HG03064 (cell line): ENCODE results near the gene RSRC1.
"Not testable (repeated sequence)": the region's sequence is repeated elsewhere in the genome, so short reads cannot be mapped to it uniquely, and the experiment has no call there.

Experiments used
- ATAC-seq: cut with Tn5 transposase; IDR thresholded peaks from one replicate; pipeline ENCODE4 v1.9.1; 2021; ENCODE audit warnings: low read depth; ENCODE audit not compliant: unreplicated experiment

The RSRC1 gene, protein sequence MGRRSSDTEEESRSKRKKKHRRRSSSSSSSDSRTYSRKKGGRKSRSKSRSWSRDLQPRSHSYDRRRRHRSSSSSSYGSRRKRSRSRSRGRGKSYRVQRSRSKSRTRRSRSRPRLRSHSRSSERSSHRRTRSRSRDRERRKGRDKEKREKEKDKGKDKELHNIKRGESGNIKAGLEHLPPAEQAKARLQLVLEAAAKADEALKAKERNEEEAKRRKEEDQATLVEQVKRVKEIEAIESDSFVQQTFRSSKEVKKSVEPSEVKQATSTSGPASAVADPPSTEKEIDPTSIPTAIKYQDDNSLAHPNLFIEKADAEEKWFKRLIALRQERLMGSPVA

DNA sequence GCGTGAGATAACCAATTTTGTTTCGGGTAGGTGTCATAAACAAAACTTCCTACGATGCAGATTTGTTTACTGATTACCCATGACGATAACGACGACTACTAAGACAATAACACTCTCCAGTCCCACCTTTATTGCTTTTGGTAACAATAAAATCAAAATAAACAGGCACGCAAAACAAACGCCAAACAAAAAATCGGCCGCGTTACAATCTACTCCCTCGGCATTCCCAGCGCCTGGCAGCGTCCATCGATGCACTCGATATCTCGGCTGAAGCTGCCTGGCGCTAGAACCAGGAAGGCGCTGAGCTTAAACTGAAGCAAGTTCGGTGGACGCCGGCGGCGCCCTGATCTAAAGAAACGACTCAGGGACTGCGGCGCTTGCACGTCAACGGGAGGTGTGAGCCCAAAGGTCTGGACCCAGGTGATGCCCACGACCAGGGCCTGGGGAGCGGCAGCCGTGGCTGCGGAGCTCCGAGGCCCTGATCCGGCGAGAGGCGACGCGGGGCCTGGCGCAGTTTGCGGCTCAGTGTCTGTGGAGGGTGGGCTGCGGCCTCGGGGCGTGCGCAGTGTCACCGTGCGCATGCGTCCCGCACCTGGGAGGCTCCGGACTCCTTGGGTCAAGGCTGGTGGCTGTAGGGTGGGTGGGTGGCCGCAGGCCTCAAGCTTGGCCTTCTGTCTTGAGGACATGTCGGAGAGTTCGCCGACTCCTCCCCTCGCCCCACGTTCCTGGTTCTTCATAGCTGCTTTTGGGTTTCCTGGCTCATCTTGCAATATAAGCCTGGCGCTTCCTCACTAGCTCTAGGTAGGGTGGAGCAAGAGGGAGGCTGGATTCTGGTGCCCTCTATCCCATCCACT, at the start of gene RSRC1:
RSRC1 (plus strand) TSS at position 286 of the 854 bp plus-strand sequence. CDS start 12,016 bp downstream, outside the sequence.
- ATAC-seq = peak; percentile 87

DNA sequence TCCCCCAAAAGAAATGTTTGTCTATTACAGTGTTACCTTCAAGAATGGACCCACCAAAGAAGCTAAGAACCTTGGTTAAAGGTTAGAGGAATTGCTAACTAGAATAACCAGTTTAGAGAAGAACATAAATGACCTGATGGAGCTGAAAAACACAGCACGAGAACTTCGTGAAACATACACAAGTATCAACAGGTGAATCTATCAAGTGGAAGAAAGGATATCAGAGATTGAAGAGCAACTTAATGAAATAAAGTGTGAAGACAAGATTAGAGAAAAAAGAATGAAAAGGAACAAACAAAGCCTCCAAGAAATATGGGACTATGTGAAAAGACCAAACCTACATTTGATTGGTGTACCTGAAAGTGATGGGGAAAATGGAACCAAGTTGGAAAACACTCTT, 44.3 kb upstream of the RSRC1 start:
- not testable (repeated sequence) for ATAC-seq

DNA sequence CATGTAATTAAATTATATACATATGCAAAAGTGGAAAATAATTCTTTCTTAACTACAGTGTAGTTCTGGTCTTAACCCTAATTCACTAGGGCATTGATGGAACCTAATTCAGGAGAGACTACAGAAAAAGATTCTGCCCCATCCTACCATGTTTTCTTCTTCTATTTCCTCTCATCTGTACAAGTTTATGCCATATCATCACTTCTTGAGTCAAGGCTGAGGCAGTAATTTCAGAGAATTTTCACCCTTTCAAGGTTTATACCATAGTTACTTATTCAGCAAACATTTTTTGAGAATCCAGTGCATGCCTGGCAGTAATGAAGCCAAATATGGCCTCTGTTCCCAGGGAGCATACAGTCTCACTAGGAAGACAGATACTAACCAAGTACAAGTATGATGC, 37.1 kb upstream of the RSRC1 start:
- no peak for ATAC-seq

DNA sequence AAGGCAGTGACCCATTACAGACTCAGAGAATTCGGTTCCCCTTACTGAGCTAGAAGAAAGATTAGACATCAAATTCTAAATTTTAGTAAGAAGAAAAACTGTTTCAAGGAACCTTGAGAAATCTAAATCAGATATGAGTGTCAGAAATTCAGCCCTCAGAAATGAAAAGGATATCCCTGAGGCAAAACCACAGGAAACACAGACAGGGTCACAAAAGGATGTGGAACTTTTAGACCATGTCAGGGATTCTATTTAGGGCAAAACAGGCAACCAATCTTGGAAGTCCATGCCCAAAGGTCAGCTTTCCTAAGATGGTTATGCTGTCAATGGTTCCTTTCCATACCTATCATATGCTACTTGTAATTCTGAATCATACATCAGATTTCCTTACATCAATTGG, 35.3 kb upstream of the RSRC1 start:
- ATAC-seq = no peak

DNA sequence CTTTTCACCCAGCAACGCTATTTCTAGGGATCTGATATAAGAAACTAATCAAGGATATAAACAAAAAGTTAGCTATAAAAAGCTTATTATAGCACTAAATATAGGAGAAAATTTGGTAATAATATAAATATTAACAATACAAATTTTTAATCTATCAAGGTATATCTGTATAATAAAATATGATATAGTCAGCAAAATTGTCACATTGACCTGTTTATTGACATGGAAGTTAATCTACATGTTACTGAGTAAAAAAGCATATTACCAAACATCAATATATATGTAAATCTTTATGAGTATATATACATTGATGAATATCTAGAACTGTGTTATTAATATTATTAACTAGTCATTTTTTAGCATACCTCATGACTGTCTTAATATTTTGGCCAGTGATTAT, 30.3 kb upstream of the RSRC1 start:
- no peak for ATAC-seq

DNA sequence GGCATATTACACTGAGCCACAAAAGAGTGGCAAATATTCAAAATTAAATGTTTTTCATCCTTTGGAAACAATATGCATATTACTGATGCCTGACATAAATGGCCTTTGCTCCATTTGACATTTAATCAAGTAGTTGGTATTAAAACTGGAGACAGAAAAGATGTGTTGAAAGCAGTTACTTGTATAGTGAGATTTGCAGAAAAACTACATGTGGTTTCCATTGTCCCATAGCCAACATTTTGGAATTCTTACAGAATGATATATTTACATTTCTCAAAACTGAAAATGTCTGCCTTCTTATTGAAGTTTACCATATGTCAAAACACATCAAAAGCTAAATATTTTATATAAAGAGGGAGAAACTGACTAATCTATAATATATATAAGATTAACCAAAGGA, 25.2 kb upstream of the RSRC1 start:
- no peak for ATAC-seq

DNA sequence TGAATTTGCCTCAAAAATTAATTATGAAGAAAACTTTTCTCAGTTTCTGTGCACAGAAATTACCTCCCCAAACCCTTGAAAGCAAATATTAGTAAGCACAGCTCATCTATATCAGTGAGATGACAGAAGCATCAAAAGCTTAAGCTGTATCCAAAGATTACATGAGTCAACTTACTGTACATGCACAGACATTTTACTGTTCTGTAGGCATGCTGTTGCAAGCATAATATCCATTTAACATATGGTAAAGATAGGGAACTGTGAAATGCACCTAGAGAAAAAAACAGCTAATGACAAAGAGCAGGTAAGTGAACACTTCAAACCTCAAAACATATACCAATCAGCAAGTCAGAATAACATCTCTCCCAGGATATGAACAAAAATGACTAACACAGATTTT, 24.5 kb upstream of the RSRC1 start:
- no peak for ATAC-seq

DNA sequence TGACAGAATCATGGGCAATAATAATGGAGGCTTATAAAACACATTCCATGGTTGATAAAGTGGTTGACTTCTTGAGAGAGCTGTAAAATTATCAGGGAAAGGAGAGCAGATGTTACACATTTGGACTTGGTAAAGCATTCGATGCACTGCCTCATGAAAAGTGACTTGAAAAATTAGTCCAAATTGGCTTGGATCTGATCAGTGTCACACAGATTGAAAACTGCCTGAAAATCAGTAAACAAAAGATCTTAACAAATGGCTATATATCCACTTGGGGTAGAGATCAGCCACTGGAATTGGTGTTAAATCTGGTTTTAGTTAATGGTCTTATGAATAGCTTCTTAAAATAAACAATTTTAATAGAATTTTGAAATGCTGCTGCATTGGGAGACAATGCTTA, 24.0 kb upstream of the RSRC1 start:
- ATAC-seq = no peak

DNA sequence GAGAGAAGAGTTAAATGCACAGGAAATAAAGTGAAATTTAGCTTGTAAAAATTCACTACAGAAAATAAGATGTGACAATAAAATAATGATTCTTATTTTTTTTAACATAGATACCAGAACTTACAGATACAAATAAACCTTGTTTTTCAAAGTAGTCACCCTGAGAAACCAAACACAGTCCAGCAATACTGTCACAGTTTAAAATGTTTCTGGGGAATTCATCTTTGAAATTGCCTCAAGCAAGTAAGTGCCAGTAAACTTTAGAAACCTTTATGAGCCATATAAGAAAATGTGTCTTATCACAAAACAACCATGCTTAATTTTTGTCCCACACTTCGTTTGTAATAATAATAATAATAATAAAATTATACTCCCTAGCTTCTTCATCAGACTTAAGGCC, 23.5 kb upstream of the RSRC1 start:
- no peak for ATAC-seq

DNA sequence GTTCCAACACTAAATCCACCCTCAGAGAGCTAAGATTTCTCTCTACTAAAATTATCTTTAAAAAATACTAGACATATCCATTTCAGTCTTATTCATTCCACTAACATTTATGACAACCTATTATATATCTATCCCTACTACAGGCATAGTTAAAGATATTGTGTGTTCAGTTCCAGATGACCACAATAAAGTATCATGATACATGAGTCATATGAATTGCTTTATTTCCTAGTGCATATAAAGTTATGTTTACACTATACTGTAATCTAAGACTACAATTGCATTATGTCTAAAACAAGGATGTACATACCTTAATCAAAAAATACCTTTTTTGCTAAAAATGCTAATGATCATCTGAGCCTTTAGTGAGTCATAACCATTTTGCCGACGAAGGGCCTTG, 23.1 kb upstream of the RSRC1 start:
- ATAC-seq = no peak

DNA sequence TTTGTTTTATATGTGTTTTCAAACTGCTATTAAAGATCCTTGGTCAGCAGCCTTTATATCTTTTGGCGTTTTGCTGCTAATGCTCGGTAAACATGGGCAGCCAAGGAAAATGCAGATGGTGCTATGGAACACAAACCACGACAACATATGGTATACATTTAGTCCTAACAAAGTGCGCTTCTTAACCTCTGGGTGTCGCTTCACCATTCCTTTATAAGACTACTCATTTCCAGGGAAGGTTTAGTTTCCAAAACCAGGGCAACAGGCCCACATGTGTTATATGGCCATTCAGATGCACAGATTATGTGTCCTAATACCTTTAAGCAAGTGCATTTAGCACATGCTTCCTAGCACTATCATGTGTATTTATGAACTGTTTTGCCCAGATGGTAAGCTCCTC, 18.4 kb upstream of the RSRC1 start:
- no peak for ATAC-seq

DNA sequence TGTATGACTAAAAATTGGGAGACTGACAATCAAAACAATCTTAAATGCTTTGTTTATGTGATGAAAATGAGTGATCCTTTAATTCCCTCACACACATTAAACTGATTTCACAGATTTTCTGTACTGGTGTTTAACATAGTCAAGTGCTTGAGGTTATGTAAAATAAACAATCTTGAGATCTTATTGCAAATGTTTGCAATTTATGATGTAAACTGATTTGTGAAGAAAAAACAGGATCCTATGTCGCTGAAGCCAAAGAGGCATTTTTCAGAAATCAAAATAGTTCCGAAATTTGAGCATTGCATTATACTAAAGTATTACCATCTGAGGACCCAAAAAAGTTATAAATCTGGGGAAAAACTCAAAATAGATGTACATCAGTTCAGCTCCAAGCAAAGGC, 16.4 kb upstream of the RSRC1 start:
- no peak for ATAC-seq

DNA sequence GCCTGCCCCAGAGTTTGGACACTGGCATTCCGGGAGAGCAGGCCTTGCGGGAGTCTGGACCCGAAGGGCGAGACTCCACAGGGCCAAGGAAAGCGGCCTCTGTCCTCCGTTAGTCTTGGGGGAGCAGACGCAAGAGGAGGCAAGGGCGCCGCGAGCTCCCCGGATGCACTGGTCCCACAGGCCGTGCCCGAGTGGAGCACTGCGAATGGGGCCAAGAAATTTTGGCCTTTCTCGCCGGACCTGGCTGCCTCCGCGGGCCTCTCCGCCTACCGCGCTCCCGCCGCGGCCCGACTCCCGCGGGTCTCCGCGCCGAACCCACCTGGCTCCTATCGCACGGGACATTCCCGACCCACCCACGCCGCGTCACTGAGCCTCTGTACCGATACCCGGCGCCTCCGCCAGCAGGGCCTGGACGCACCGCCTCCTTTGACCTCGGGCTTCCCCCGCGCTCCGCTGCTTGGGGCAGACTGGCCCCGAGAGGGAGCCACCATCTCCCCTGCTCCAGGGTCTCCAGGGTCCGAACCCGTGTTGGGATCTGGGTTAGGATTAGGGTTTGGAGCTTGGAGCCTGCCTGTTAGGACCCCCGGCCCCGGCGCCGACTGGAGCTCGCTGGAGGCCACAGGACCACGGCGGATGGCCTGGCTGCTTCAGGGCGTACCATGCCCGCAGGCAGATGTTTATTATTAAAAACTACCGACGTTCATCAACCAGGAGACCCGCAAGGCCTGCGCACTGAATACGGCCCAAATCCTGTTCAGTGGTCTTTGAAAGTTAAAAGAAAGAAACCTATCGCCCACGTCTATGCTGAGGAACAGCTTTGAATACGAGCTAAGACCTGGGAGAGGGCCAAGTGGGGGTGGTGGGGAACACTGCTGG, 15.4 kb upstream of the RSRC1 start:
- no peak for ATAC-seq

DNA sequence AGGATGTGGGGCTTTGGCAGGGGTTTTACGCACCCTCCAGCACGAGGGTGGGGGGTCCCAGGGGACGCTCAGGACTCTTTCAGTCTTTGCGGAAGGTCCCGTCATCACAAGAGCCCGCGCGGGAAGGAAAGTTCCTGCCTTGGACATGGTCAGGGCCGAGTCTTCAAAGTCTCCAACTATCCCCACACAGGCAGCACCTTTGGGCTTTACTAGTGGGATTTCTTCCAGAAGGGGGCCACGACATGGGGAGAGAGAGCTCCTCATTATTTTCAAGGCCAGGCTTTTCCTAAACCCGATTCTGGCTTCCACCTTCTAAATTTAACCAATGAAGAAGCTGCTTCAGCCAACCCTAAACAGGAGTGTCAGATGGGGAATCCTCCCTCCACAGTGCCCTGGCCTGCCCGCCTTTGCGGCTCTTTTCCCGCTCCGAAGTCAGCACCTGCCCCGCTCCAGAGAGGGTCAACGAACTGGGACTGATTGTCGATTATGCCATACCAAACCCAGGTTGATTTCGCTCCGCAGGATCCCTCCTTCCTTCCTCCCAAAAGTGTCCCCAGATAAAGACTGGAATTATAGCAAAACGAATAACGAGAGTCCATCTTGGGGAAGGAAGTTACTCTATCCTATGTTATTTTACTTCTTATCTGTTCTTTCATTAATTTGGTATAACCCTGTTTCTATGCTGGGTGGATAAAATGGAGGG, 14.6 kb upstream of the RSRC1 start:
- no peak for ATAC-seq

DNA sequence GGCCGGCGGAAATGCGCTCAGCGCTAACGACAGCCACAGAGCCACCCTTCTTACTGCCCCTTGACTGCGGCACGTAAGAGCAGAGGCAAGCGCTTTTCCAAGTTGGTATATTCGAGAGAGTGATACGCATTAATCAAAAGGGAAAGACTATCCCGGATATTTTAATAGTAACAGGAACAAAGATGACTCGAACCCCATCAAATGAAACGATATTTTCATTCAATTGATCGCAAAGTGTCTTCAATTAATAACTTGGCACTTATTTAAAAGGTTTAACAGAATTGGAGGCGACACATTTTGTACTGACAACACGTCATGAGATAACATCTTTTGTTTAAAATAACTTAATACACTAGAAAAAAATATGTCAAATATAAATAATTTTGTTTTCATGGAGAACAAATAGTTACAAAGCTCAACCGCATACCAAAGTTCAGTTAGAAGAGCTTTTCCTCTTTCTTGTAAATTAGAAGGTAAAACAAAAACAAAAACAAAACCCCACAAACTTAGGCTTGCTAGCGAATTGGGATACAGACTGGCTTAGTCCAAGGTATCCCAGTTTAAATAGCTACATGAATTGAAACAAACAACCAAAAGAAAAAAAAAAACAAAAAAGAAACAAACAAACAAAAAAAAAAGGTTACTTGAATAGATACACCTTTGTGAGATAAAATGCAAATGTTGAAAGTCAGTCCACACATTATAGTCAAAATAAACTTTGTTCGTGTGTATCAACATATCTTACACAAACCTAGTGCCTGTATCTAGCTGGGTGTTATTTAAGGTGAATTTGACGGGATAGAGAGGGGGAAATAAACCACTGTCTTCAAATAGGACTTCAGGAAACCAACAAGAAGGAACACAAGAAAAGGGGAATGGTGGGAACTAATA, 13.8 kb upstream of the RSRC1 start:
- no peak for ATAC-seq

DNA sequence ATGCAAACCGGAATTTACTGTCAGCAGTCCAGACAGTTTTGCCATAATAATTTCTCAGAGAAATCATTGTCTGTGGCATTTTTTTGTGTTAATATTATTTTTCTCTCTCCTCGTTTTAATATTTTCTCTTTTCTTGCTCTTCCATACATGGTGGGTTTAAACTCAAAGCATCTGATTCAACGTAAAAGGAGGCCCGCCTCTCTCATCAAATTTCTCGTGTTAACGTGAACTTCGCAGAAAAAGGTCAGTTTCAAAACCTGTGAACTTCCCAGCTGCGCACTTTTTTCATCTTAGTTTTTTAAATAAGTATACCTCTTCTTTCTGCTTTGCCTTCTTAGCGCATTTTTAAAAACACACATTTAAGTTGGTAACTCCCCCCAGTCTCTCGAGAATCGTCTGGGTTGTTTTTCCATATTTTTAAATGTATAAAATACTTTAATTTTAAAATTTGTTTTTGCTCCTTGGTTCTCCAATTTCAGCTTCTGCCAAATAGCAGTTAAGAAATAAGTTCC, 12.8 kb upstream of the RSRC1 start:
- no peak for ATAC-seq

DNA sequence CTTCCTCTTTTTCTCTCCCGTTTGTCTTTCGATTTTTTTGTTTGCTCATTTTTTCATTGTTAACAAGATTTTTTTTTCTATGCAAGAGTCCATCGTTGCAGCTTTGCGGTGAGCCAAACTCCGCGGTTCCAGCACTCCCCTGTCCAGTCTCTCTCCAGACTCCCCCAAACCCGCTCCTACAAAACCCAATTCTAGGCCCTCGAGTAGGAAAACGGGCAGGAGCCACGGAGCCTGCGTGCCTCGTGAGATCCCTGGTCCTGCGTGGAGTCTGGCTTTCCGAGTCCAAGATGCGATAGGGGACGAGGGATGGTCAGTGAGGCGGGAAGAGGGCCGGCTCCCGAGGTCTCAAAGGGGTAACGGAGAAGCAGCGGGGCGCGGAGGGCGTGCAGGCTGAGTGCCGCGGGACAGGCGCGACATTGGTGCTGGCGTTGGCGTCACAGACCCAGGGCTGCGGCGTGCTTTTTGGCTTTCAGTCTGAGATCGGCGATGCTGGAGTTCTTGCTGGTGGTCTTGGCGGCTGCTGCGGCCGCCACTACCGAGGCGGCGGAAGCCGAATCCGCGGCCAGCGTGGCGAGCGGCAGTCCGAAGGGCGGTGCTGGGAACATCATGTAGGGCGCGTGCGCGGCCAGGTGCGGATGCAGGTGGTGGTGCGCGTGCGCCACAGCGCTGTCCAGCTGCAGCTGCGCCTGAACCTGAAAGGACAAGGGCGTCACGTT, 12.1 kb upstream of the RSRC1 start:
- ATAC-seq = peak; percentile 94

DNA sequence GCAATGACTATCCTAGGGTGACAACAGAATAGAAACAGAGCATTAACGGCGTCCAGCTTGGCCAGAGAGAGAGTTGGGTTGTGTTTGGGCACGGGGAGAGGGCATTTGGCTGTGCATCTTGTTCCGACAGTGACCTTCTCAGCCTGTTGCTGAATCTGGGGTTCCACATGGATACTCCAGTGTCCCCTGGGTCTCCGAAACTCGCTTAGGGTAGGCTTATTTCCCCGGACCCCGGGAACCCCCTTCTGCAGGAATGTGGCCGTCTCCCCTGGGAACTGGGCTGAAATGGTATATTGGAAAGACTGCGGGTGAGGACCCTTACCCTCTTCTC, 11.6 kb upstream of the RSRC1 start:
- no peak for ATAC-seq
